G401 (cell line): ENCODE measurements around the gene FOXP2. TPM values are rescaled to one million over a fixed set of nuclear protein-coding genes. Genes with fewer than 3 reads are reported as not detected.
"Not testable (repeated sequence)": the region's sequence is repeated elsewhere in the genome, so short reads cannot be mapped to it uniquely, and the experiment has no call there.

Experiments
- DNase-seq: peaks from one replicate; pipeline ENCODE4 v3.0.0-alpha.2; 2015; ENCODE audit warnings: low spot score
- in situ Hi-C: cut with HindIII; loops from 2 replicates; pipeline ENCODE4 v1.10.0; 2016; ENCODE audit warnings: low sequenced_read_pairs, mixed read lengths
- total RNA-seq: library from RNA; depleted of rRNA; stranded (reverse); fragments of >200 nt; shearing (Covaris generic); gene quantifications from 2 replicates; pipeline ENCODE4 v1.2.3, GENCODE V29; 2014

The FOXP2 gene
- total RNA-seq, 1 experiment from 2014 or later, result not detected

DNA sequence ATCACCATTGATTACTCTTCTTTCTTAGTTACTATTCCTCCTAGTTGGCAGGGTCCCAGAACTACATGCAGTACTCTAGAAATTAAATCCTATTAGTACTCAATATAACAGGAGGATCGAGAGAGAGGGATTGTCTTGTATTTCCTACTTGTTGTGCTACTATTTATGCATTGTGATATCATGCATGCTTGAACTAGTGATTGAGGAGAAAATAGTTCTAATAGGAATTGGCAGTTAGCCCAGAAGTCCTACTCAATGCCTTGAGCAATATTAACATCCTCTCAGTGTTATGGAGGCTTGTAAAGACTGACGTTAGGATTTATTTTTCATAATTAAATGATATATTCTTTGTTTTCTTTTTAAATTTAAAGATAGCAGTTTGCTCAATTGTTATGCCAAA is 67.4 kb downstream of the FOXP2 start:
- in situ Hi-C loops, result no loop called here
- no peak for DNase-seq

DNA sequence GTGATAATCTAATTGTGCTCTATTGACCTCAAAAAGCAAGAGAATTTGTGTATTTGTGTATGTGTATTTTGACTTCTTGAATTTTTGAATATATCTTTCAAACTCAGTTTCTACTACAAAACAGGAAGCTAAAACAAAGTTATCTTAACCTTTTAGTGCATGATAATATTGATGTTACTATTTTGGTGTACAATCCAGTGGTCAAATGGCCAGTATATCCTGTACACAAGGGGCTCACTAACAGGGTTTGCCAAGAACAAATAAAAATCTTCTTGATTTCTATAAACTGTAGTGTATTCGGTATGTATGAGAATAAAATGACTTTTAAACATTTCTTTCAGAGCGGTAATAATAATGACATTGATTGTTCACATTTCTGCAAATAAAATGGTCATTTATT is 69.6 kb downstream of the FOXP2 start:
- in situ Hi-C loops, result no loop called here
- no peak for DNase-seq

DNA sequence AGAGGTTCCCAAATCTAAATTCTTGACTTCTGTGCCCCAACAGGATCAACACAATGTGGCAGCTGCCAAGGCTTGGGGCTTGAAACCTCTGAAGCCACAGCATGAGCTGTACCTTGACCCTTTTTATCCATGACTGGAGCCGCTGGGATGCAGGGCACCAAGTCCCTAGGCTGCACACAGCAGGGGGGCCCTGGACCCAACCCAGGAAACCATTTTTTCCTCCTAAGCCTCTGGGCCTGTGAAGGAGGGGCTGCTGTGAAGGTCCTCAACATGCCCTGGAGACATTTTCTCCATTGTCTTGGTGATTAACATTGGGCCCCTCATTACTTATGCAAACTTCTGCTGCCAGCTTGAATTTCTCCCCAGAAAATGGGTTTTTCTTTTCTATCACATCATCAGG is 72.6 kb downstream of the FOXP2 start:
- no peak for DNase-seq
- in situ Hi-C loops, result no loop called here

DNA sequence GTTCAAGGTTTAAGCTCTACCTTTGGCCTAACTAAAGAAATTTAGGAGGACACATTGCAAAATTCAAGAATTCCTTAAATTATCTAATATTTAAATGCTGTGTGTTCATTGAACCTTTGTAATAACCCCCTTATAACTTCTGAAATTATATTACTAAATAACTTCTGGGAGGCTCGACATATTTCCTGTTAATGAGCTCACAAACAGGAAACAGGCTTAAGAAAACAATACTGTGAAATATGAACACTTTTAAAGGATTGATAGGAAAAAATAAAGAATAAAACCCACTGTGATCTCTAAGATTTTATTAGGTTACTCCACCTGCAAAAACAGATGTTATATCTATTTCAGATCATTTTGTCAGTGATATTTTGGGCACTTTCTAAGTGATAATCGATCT is 74.1 kb downstream of the FOXP2 start:
- in situ Hi-C loops, result no loop called here

DNA sequence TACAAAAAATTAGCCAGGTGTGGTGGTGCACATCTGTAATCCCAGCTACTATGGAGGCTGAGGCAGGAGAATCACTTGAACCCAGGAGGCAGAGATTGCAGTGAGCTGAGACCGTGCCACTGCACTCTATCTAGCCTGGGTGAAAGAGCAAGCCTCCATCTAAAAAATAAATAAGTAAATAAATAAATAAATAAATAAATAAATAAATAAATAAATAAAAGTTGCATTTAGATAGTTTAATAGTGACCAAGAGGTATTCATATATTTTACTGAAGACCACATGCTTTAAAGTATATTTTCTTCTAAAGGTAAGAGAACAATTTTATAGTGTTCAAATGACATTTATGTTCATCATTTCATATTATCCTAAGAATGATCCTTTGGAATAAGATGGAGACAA is 82.9 kb downstream of the FOXP2 start:
- DNase-seq, in situ Hi-C loops: not testable (repeated sequence)

More for the DNA sequence above, 74.1 kb downstream of the FOXP2 start:
- DNase-seq, result no peak

DNA sequence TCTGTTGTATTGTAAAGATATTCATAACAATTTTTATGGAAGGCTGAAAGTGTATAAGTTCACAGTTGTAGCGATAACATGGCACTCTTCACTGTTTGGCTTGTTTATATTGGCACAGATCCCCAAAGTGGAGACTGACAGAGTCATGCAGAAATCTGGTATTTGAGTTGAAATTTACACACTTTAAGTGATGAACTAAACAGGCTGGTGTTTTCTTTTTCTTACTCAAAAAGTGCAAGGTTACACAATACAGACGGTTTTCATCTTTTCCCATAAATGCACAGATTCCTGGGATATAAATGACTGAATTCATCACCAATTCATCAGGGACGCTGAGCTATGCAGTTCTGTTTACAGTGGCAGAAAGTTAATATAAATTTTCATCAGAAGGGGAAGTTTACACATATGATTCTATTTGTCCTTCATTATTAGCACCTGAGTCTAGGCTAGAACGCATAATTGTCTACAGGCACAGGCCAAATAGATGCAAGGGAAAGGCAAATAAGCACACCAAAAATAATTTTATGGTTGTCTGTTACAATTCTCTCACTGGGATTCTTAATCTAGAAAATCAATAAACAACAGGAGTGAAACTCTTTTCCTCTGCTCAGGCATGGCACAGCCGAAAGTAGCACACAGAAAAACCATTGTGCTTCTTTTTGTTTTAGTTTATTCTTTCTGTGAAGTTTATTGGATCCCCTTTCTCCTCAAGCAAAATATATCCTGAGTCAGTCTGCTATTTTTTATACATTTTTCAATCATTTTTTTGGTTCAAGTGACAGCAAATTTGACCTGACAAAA is 88.0 kb downstream of the FOXP2 start:
- in situ Hi-C loops, result no loop called here
- no peak for DNase-seq

DNA sequence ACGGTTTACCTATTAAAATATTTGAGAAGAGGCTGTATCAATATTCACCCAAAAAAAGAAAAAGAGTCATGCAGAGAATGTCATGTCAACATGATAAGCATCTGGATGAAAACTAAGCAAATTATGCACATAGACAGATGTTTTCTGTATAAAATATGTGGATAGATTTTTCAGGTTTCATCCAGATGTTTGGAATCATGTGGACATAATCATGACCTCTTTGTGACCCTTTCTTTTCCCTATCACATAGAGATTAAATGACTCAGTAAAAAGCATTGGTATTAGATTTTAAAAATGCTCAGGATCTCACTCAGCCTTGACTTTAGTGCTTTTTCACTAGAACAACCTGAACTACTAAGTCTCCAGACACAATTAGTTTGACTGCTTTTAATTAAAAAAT is 90.0 kb downstream of the FOXP2 start:
- in situ Hi-C loops, result no loop called here
- no peak for DNase-seq

DNA sequence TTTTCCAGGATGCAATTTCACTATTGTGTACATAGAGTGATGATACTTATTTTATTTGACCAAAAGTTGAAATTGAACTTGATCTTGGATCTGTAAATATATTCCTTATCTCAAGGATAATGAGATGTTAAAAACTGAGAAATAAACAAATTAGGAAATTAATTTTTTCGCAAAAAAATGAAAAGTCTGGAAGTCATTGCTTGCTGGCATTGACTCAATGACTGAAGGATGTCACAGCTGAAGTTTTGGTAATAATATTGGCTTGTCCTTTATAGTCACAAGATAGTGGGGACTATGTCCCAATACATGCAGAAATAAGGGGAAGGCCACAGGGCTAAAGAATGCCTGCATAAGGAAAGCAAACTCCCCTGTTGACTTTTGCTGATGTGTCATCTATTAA is 92.8 kb downstream of the FOXP2 start:
- DNase-seq, result no peak
- in situ Hi-C loops, result no loop called here

DNA sequence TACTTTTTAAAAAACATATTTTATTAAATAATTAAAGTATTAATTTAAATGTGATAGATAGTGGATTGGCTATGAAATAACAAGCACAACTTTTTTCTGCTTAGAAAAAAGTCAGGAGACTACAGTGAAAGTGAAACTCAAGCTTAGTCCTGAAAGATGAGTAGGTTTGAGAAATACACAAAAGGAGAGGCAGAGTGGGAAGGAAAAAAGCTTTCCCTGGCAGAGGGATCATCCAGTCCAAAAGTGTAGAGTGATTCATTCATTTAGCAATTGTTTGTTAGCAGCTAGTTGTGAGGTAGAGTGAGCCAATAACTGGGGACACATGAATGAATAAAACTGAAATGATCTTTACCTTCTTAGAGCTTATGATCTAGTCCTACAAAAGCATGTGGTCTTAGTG is 93.5 kb downstream of the FOXP2 start:
- DNase-seq, result no peak
- in situ Hi-C loops, result no loop called here

DNA sequence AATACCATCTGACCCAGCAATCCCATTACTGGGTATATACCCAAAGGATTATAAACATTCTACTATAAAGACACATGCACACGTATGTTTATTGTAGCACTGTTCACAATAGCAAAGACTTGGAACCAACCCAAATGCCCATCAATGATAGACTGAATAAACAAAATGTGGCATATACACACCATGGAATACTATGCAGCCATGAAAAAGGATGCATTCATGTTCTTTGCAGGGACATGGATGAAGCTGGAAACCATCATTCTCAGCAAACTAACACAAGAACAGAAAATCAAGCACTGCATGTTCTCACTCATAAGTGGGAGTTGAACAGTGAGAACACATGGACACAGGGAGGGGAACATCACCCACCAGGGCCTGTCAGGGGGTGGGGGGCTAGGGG is 96.2 kb downstream of the FOXP2 start:
- DNase-seq, in situ Hi-C loops: not testable (repeated sequence)

DNA sequence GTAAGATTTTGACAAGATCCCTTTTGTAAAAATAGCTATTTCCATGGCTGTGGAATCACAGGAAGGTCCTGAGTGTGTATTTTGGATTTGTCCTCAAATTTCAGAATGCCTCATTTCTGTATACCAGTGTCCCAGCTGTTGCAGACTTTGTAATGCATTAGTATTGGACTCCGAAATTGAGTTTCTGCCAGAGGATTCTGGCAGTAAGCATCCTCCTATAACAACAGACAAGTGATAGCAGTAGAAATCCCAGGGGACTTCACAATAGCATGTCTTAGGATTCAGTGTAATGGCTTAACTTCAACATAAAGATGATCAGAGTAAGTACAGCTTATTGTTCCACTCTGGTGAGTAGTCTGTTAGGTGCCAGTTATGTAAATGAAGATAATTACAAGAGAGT is 104.6 kb downstream of the FOXP2 start:
- in situ Hi-C loops, result no loop called here
- no peak for DNase-seq

DNA sequence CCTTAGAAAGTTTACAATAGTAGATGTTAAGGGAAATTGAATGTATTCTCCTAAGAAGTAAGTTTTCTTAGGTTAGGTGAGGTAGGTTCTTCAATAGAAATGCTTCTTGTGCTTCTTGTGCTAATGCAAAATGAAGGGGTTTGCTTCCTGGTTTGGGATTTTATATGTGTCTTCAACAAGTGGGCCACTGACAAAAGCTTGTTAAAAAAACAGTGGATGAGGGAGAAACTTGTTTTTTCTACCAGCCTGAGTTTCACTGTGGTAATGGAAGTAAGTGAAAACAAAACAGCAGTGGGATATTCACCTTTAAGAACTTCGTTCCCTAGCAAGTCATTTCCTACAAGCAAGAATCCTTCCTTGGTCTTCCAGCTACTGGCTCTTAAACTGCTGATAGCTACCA is 107.5 kb downstream of the FOXP2 start:
- no peak for DNase-seq
- in situ Hi-C loops, result no loop called here

DNA sequence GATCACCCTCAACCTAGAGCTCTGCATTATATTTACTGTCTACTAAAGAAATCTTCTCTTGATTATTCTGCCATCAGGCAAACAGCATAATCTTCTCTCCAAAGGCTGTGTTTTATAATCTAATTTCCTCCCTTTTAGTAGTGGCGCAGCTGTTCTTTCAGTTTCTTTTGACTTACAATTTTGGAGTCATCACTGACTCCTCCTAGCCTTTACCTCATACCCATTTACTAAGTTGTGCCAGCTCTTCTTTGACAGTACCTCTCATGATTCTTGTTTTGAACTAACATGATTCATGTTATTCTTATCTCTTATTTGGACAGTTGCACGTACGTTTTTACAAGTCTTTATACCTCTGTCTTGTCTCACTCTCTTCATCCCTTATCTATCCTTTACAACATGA is 113.0 kb downstream of the FOXP2 start:
- in situ Hi-C loops, result no loop called here
- DNase-seq, result no peak

DNA sequence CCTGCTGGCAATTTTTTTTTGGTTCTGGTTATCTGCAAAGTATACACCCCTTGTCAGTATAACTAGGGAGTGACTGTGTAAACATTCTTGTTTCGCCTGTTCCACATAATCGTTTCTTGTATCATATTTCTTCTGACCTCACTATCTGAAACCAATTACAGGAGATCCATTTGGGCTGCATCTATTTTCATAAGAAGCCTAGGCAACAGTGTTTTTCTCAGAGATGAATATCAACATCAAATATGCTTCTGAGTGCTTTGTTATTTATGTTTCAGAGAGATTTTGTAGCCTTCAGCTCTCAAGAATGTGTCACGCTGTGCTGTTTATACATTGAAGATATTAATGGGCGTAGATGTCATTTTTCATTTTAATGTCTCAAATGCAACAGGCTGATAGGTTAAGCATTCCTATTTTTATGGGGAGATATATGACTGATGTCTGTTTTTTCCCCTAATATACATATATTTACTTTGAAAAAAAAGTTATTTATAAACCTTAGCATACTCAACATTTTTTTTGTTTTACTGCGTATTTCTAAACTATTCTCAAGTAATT is 115.5 kb downstream of the FOXP2 start:
- no peak for DNase-seq
- in situ Hi-C loops, result no loop called here

DNA sequence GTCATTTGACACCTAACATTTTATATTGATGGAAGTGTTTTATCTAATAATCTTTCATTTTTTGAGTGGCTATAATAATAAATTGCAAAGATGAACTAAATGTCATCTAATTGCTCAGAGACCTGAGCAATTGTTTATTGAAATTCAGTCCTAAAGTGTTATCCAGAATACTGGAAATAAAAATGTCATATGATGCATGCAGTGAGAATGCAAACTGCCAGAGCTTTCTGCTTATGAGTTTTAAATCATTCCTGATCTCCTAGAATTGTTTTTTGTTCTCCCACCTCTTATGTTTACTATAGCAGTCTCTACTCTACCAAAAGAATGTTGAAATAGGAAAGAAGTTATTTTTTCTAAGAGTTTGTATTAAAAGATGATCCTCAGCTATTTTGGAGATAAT is 116.7 kb downstream of the FOXP2 start:
- in situ Hi-C loops, result no loop called here
- no peak for DNase-seq

DNA sequence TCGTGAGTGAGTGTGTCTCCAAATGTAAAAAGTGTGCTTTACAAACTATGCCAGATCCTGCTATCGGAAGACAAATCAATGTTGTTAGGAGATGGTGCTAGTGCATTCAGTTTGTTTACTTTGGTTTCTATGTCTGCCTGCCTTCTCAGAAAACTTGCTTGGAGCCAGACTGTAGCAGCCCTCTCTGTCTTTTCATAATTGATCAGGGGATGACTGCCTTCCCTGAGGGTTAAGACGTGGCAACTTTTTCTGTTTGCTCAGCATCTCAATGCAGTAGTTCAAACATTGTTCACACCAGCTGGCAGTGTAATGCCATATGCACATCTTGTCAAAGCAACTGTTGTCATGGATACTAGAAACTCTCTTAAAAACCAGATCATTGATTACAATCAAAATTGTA is 118.5 kb downstream of the FOXP2 start:
- in situ Hi-C loops, result no loop called here
- DNase-seq, result no peak

DNA sequence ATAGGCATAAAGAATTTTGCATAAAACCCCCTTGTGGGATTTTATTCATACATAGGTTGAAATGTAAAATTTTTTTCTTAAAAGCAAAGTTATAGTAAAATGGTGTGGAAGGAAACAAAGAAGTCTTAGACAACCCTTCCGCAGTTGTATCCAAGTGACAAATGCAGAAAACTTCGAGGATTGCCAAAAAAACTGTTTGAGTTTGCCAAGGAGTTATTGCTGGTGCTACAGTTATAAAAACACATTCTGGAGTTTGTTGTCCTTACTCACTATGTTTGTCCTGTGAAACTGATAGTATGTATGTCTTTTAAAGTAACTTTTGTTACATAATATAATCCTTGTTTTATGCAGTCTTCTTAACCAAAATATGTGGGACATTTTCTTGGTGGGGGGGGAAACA is 120.3 kb downstream of the FOXP2 start:
- in situ Hi-C loops, result no loop called here
- no peak for DNase-seq

DNA sequence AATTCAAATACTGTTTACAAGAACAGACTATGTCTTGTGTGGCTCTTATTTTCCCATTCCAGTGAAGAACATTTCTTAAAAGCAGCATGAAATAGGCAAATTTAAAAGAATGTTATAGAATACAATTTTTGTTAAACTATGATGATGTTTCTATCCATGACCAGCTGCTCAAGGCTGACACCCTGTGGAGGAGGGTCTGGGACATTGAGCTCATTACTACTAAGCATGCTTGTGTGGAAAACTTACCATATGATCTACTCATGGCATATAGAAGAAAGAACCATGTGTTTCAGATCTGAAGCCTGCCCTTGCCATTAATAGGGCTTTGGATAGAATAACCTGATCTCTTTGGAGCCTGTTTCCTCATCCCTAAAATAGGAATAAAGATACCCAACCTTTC is 125.0 kb downstream of the FOXP2 start:
- in situ Hi-C loops, result no loop called here
- DNase-seq, result no peak

DNA sequence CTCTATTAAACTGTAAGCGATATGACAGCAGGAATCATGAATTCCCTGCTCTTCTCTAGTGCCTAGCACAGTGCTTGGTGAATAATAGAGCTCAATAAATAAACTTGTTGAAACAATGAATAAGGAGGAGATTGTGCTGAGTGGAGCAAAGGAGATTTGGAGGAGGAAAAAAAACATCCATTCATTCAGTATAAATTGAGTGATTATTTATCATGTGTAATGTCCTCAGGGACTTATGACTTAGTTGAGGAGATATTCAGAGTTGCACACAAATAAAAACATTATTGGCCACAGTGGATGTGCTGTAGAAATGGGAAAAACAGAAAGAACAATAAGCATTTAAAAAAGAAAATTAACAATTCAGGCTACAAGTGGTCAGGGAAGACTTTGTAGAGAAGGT is 125.7 kb downstream of the FOXP2 start:
- in situ Hi-C loops, result no loop called here
- DNase-seq, result no peak

DNA sequence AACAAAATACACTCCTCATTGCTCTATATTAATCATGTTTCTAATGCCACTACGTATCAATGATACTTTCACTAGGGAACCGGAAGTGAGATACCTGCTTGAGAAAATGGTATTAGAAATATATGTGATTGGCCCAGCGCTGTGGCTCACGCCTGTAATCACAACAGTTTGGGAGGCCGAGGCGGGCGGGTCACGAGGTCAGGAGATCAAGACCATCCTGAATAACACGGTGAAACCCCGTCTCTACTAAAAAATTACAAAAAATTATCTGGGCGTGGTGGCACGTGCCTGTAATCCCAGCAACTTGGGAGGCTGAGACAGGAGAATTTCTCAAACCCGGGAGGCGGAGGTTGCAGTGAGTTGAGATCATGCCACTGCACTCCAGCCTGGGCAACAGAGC is 132.7 kb downstream of the FOXP2 start:
- DNase-seq, in situ Hi-C loops: not testable (repeated sequence)
